ENCODE measurements around the gene TOP3A.

Gene TOP3A

GRCh38 chr17:18245038-18245776, 69.6 kb downstream of the TOP3A start:
- intact Hi-C loops (cut with DNase I) = no loop called here
- no peak for DNase-seq

- DNase-seq = no peak
- intact Hi-C loops (cut with DNase I) = no loop called here
Observed at GRCh38 chr17:18241229-18241871, 73.4 kb downstream of the TOP3A start.

GRCh38 chr17:18240449-18240848, 74.3 kb downstream of the TOP3A start:
- intact Hi-C loops (cut with DNase I) = no loop called here
- no peak for DNase-seq

DNA sequence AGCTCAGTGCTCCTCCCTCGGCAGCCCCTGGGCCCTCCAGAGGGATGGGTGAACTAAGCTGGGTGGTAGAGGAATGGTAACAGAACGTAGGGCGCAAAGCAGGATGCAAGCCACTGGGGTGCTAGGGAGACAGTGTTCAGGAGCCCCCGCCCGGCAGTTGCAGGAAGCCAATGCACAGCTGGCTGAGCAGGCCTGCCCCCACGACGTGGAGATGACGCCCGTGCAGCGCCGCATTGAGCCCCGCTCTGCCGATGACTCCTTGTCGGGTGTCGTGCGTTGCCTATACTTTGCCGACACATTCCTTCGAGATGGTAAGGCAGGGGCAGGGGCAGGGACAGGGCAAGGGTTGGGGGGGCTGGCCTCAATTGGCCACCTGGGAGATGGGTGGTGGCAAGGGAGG, 76.5 kb downstream of the TOP3A start:
- DNase-seq = no peak
- intact Hi-C loops (cut with DNase I) = no loop called here

- intact Hi-C loops (cut with DNase I) = no loop called here
- DNase-seq = no peak
Observed at GRCh38 chr17:18237461-18237860, 77.3 kb downstream of the TOP3A start.

DNA sequence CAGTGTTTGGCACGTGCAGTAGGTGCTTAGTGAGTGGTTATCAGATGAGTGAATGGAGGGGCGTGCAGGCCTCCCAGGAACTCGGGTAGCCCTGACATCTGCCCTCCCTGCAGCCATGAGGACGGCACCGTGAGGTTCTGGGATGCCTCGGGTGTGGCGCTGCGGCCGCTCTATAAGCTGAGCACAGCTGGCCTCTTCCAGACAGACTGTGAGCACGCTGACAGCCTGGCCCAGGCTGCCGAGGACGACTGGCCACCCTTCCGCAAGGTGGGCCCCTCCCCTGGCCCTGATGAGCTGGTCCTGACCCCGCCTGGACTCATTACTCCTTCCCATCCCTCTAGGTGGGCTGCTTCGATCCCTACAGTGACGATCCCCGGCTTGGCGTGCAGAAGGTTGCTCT, 78.3 kb downstream of the TOP3A start:
- intact Hi-C loops (cut with DNase I) = no loop called here
- DNase-seq = no peak

DNA sequence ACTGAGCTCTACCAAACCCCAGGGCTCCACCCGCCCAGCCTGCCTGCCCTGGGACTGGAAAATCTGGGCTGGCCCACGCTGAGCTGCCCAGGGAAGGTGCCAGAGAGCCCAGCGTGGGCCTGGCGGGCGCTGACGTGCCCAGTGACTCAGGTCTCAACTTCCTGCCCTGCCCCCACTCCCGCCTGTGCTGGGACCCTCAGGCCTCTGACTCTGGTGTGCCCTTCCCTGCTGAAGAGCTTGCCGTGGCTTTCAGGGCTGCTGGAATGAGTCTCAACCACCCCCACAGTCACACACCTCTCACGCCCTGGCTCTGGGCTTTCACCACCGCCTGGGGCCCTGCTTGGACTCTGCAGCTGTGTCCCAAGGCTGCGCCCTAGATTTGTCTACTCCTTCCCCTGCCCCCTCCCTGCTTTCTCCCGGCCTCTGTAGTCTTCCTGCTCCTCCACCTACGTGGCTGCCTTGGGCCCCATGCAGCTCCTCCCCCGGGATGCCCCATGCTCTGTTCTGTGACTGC, 79.0 kb downstream of the TOP3A start:
- intact Hi-C loops (cut with DNase I) = no loop called here
- no peak for DNase-seq

- no peak for DNase-seq
- intact Hi-C loops (cut with DNase I) = no loop called here
Observed at GRCh38 chr17:18234853-18235380, 79.9 kb downstream of the TOP3A start.

- no peak for DNase-seq
- intact Hi-C loops (cut with DNase I) = no loop called here
Observed at GRCh38 chr17:18233803-18234518, 80.8 kb downstream of the TOP3A start.

DNA sequence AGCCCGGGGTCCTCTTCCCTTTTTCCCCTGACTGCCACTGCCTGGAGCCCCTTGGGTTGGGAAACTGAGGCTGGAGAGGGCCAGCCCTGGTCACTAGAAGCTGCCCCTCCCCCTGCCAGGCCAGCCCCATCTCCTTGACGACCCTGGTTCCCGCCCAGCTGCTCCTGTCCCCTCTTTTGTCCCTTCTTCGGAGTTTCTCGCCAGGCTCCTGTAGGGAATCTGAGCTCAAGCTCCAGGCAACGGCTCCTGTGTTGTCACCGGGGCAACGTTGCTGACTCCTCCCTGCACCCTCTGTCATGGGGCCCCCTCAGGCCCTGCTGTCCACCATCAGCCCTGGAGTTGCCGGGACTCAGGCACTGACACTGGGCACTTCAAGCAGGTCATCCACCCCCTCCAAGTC, 83.6 kb downstream of the TOP3A start:
- DNase-seq = peak in 14 of 42 donors; percentile 22 to 59 (median 46)
- intact Hi-C loops (cut with DNase I) = no loop called here

GRCh38 chr17:18230288-18231141, 84.3 kb downstream of the TOP3A start:
- peak; percentile 58 to 91 (median 80) for DNase-seq
- intact Hi-C loops (cut with DNase I) = no loop called here

- intact Hi-C loops (cut with DNase I) = no loop called here
Observed at GRCh38 chr17:18229771-18230170, 85.0 kb downstream of the TOP3A start.

DNA sequence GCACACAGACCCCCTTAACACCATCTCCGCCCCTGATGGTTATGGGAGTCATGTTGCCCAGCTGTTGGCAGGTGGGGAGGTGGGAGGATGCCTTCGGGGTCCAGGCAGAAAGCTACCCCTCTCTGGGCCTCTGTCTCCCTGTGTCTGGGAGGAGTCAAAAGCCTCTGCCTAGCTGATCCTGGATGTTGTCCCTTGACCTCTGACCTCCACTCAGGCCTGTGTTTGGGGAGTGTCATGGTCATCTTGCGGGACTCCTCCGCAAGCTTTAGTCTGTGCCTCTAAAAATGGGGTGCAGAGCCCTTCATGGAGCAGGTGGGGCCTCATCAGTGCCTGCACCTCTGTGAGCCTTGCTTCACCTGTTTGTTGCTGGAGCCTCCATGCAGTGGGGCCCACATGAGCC, 85.5 kb downstream of the TOP3A start:
- intact Hi-C loops (cut with DNase I) = no loop called here
- DNase-seq = no peak

More at GRCh38 chr17:18229771-18230170, 85.0 kb downstream of the TOP3A start:
- no peak for DNase-seq

GRCh38 chr17:18228176-18228682, 86.6 kb downstream of the TOP3A start:
- intact Hi-C loops (cut with DNase I) = no loop called here

DNA sequence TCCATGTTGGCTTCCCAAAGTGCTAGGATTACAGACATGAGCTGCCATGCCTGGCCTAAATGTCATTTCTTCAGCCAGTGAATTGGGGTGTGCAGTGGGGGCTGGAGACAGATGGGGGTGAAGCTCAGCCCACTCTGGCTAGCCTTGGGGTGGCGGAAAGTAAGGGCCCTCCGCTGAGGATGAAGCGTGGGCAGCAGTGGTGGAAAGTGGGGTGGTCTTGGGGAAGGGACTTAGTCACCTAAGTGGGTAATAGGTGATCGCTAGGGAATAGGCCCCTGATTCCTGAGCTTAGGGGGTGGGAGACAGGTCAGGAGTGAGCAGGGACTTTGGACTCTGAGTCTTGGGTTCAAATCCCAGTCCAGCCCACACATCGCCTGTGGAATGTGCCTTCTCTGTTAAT, 87.2 kb downstream of the TOP3A start:
- intact Hi-C loops (cut with DNase I) = no loop called here
- no peak for DNase-seq

More at GRCh38 chr17:18228176-18228682, 86.6 kb downstream of the TOP3A start:
- DNase-seq = peak in 3 of 42 donors; percentile 31 to 59 (median 37)

- DNase-seq = peak in 1 of 42 donors; percentile 10
- intact Hi-C loops (cut with DNase I) = no loop called here
Observed at GRCh38 chr17:18226284-18226945, 88.4 kb downstream of the TOP3A start.

DNA sequence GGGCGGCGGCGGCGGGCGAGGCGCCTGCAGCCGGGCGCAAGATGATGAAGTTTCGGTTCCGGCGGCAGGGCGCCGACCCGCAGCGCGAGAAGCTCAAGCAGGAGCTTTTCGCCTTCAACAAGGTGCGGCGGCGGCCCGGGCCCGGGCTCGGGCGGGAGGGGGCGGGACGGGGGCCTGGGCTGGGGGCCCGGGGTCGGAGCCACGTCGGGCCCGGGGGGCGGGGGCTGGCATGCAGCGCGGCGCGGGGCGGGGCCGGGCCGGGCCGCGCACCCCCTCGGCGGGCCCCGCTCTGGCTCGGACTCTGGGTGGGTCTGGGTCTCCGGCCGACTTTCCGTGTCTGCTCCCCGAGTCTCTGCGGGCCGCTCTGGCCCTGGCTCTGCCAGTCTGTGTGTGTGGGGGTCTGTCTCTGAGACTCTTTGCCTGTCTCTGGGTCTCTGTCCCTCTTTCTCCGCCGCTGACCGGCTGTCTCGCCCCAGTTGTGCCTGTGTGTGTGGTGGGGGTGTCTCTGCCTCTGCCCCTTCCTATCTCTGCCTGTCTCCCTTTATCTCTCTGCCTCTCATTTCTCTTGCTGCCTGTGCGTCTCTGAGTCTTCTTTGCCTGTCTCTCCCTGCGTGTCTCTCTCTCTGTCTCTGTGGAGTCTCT, 89.0 kb downstream of the TOP3A start:
- intact Hi-C loops (cut with DNase I) = no loop called here
- DNase-seq = peak in 7 of 42 donors; percentile 4 to 54 (median 29)

All from head of caudate nucleus (tissue), 42 donors.